ENCODE data around the gene GET4.
"Not testable (repeated sequence)": the region's sequence is repeated elsewhere in the genome, so short reads cannot be mapped to it uniquely, and the experiment has no call there.

The GET4 gene

DNA sequence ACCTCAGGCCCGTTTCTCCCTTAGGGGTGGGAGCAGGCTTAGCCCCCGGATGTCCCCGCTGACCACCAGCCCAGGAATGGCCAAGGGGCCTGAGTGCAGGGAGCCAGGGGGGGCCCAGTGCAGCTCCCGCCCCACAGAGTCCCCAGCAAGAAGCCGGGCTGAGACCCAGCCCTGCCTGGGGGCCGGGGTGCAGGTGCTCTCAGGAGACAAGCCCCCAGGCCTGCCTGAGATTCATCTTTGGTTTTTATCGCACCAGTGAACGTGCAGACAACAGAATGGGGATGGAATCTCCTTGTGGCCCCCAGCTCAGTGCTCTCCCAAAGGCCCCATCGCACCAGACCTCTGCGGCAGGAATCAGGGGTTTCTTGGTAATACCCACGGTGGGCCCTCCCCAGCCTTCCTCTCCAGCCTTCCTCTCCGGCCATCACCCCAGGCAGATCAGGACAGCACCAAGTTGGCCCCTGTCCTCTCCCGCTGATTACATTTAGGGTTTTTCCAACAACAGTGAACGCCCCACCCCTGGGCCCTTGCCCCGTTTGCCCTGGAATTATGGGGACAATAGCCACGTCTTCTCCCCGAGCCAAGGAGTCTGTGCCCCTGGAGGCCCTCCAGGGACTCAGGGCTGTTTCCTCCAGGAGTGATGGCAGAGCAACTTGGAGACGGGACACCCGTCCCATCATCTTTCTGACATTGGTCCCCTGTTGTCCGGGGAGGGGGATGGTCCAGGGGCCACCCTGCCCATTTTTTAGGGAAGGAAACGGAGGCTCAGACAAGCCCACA is 55.7 kb downstream of the GET4 start:
- no peak overlapping the region for H3K4me3 Mint-ChIP-seq
- no peaks in the 10 kb centered on the region for H3K36me3 Mint-ChIP-seq
- DNase-seq, result no peak
- H3K4me1 Mint-ChIP-seq, result peaks cover 12% of the 10 kb centered on the region
- peaks cover 22% of the 10 kb centered on the region for H3K27me3 Mint-ChIP-seq
- CTCF ChIA-PET, result interaction anchor here (1.1 kb wide), 1 partner anchor 20 kb away, joined by 3 read pairs; no protein-coding TSS in a partner anchor
- no peak overlapping the region for H3K27ac Mint-ChIP-seq
- no peaks in the 10 kb centered on the region for H3K9me3 Mint-ChIP-seq

DNA sequence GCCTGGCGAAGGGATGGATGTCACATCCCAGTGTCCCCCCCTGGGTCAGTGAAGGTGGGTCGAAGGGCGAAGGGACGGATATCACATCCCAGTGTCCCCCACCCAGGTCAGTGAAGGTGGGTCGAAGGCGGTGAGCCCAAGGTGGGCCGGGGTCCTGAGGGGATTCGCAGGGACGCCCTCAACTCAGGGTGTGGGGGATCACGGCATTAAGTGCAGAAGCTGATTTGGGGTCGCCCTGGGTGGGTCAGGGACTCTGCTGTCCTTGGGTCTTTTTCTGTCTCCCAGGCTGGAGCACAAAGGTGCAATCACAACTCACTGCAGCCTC is 56.3 kb downstream of the GET4 start:
- CTCF ChIA-PET, result interaction anchor here (1.1 kb wide), 1 partner anchor 20 kb away, joined by 3 read pairs; no protein-coding TSS in a partner anchor
- DNase-seq, result no peak
- H3K4me3 Mint-ChIP-seq, result no peak overlapping the region
- H3K9me3 Mint-ChIP-seq, result no peaks in the 10 kb centered on the region
- H3K4me1 Mint-ChIP-seq, result peaks cover 12% of the 10 kb centered on the region
- peaks cover 17% of the 10 kb centered on the region for H3K27me3 Mint-ChIP-seq
- H3K36me3 Mint-ChIP-seq, result no peaks in the 10 kb centered on the region
- no peak overlapping the region for H3K27ac Mint-ChIP-seq

DNA sequence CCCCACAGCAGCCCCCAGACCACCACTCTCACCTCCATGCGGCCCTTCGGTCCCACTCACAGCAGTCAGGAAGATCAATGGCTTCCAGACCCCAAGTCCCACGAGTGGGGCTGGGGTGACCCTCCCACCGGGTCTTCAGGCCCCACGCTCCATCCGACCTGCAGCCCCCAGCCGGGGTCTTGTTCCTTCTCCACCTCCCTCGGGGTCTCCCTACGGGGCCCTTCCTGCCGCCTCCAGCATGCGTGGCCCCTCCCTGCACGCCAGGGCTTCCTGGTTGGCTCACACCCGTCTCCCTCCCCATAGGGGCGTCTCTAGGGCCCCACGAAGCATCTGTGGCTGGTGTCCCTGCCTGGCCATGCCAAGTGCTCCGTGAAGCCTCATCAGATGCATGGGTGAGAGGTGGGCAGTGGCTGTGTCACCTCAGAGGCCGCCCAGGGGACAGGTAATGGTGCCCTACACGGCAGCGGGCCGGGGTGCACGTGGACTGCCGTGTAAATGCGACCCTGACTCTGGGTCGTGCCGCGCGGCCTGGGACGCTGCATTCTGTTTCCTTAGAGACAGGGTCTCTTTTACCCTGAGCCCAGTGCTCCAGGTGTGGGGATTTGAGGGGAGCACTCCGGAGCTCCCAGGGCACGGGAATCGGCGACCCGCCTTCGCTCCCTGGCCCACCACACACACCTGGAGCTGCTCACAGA is 58.3 kb downstream of the GET4 start:
- Mint-ChIP-seq H3K4me3 (no peak overlapping the region), H3K4me1 (peaks cover 8% of the 10 kb centered on the region), H3K27me3 (peaks cover 8% of the 10 kb centered on the region), H3K9me3 (no peaks in the 10 kb centered on the region), H3K36me3 (no peaks in the 10 kb centered on the region), H3K27ac (no peak overlapping the region)
- CTCF ChIA-PET, result no interaction called here
- DNase-seq, result no peak

DNA sequence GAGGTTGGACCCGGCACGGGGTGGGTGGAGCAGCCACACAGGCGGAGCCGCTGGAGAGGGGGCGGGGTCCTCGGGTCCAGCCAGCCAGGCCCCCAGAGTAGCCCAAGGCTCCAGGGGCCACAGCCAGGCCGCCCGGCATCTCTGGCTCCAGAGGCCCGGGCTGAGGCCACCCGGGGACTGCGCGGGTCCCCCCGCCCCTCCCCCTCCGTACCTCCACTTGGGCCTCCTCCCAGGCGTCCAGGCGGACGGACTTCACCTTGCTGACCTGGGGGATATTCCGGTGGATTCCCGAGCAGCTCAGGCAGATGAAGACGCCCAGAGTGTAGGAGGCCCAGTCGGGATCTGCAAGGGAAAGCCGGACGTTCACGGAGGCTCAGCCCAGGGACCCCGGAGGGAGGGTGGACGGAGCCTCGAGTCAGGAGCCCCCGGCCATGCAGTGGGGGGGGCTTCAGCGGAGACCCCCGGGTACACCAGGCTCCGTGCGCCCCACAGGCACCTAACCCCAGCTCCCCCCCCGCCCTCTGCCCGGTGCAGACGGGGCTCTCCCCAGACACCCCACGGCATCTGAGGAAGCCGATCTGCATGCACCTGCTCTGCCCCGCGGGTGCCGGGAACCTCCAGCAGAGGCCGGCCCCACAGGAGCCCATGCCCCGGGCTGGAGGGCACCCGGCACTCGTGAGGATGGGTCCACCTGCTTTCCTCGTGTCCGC is 59.0 kb downstream of the GET4 start:
- no peak for DNase-seq
- Mint-ChIP-seq H3K36me3 (no peaks in the 10 kb centered on the region), H3K9me3 (no peaks in the 10 kb centered on the region), H3K4me1 (peaks cover 5% of the 10 kb centered on the region), H3K4me3 (no peak overlapping the region), H3K27me3 (peaks cover 14% of the 10 kb centered on the region), H3K27ac (no peak overlapping the region)
- CTCF ChIA-PET, result no interaction called here

GRCh38 chr7:935874-936385 is 59.6 kb downstream of the GET4 start:
- H3K36me3 Mint-ChIP-seq, result peaks cover 3% of the 10 kb centered on the region
- no peak for DNase-seq
- peaks cover 14% of the 10 kb centered on the region for H3K27me3 Mint-ChIP-seq
- H3K4me1 Mint-ChIP-seq, result peaks cover 5% of the 10 kb centered on the region
- CTCF ChIA-PET, result no interaction called here
- no peak overlapping the region for H3K27ac Mint-ChIP-seq
- no peak overlapping the region for H3K4me3 Mint-ChIP-seq
- peaks cover 3% of the 10 kb centered on the region for H3K9me3 Mint-ChIP-seq

DNA sequence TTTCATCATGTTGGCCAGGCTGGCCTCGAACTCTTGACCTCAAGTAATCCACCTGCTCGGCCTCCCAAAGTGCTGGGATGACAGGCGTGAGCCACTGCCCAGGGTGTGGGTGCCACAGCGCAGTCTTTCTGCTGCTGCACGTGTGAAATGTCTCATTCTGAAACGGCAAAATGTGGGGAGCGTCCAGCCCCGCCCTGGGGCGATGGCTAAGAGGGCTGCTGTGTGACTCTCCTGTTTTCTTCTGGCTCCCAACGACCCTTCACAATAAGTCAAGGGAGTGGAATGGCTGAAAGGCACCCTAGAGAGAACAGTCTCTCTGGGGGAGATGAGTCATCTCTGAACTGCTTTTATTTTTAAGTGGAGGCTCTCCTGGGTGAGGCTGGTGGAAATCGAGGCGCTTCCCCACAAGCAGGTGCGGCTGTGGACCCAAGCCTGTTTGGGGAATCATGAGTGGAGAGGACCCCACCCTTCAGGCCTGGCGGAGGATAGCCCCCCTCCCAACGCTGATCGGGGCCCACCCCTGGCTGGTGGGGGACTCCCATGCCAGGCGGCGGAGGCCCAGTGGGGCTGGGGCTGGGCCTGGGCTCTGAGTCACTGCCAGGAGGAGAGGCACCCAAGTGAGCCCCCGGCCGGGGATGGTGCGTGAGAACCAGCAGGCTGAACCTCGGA is 60.2 kb downstream of the GET4 start:
- DNase-seq, result no peak
- Mint-ChIP-seq H3K27me3 (peaks cover 14% of the 10 kb centered on the region), H3K27ac (peak overlapping the region; percentile 60), H3K9me3 (peaks cover 5% of the 10 kb centered on the region), H3K36me3 (peaks cover 3% of the 10 kb centered on the region), H3K4me3 (no peak overlapping the region), H3K4me1 (peaks cover 5% of the 10 kb centered on the region)
- CTCF ChIA-PET, result no interaction called here

GRCh38 chr7:937856-938484 is 61.6 kb downstream of the GET4 start:
- Mint-ChIP-seq H3K4me1 (peaks cover 5% of the 10 kb centered on the region), H3K27me3 (peaks cover 18% of the 10 kb centered on the region), H3K36me3 (peaks cover 6% of the 10 kb centered on the region), H3K27ac (no peak overlapping the region), H3K9me3 (peaks cover 5% of the 10 kb centered on the region), H3K4me3 (no peak overlapping the region)
- CTCF ChIA-PET, result no interaction called here
- no peak for DNase-seq

GRCh38 chr7:938546-939185 is 62.3 kb downstream of the GET4 start:
- Mint-ChIP-seq H3K36me3 (peaks cover 6% of the 10 kb centered on the region), H3K27ac (no peak overlapping the region), H3K9me3 (peaks cover 5% of the 10 kb centered on the region), H3K4me1 (peaks cover 5% of the 10 kb centered on the region), H3K27me3 (peaks cover 19% of the 10 kb centered on the region), H3K4me3 (no peak overlapping the region)
- DNase-seq, result no peak
- CTCF ChIA-PET, result no interaction called here

DNA sequence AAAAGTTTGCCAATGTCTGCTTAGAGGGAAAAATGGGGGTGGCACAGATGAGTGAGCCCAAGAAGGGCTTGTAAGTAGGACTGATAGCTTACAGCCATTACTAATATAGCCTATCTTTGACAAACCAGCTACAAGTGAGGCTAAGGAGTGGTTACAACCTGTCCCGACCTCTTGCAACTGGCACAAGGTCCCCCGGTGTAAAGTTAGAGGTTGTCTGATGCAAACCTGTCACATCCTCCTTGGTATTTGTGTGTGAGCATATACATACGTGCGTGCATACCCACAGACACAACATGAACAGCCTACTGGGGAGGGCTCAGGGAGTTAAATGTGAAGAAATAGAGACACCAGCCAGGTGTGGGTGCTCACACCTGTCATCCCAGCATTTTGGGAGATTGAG is 63.5 kb downstream of the GET4 start:
- no peak overlapping the region for H3K27ac Mint-ChIP-seq
- DNase-seq, result no peak
- H3K4me1 Mint-ChIP-seq, result peaks cover 5% of the 10 kb centered on the region
- no peak overlapping the region for H3K4me3 Mint-ChIP-seq
- CTCF ChIA-PET, result no interaction called here
- H3K9me3 Mint-ChIP-seq, result peaks cover 5% of the 10 kb centered on the region
- peaks cover 22% of the 10 kb centered on the region for H3K27me3 Mint-ChIP-seq
- peaks cover 6% of the 10 kb centered on the region for H3K36me3 Mint-ChIP-seq

GRCh38 chr7:940599-941408 is 64.5 kb downstream of the GET4 start:
- H3K4me1 Mint-ChIP-seq, result peaks cover 5% of the 10 kb centered on the region
- H3K9me3 Mint-ChIP-seq, result peaks cover 5% of the 10 kb centered on the region
- DNase-seq, result no peak
- H3K4me3 Mint-ChIP-seq, result no peak overlapping the region
- H3K27ac Mint-ChIP-seq, result no peak overlapping the region
- CTCF ChIA-PET, result no interaction called here
- peaks cover 6% of the 10 kb centered on the region for H3K36me3 Mint-ChIP-seq
- H3K27me3 Mint-ChIP-seq, result peaks cover 22% of the 10 kb centered on the region

GRCh38 chr7:943793-944192 is 67.4 kb downstream of the GET4 start:
- H3K4me1 Mint-ChIP-seq, H3K4me3 Mint-ChIP-seq, H3K9me3 Mint-ChIP-seq, CTCF ChIA-PET, DNase-seq, H3K36me3 Mint-ChIP-seq, H3K27ac Mint-ChIP-seq: not testable (repeated sequence)
- H3K27me3 Mint-ChIP-seq, result peaks cover 23% of the 10 kb centered on the region

- Mint-ChIP-seq H3K36me3 (peaks cover 6% of the 10 kb centered on the region), H3K27me3 (peaks cover 22% of the 10 kb centered on the region), H3K27ac (no peak overlapping the region), H3K4me3 (no peak overlapping the region), H3K4me1 (no peaks in the 10 kb centered on the region), H3K9me3 (peaks cover 5% of the 10 kb centered on the region)
- no peak for DNase-seq
- CTCF ChIA-PET, result no interaction called here
Measured at GRCh38 chr7:944744-945143, 68.4 kb downstream of the GET4 start.

DNA sequence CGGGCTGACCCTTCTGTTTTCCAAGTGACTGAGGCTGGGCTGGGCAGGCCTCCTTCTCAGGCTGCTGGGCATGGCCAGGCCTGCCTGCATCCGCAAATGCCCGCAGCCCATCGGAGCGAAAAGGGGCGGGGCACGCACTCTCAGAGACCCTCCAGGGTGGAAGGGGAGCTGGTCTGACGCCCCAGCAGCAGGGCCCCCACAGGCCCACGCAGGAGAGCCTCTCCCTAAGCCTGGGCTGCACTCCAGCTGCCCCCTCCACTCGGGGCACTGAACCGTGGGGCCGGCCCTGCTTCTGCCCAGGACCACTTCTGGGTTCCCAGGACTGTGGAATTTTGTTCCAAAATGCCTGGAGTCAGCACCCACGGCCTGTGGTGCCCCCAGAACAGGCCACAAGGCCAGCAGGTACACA is 68.8 kb downstream of the GET4 start:
- Mint-ChIP-seq H3K9me3 (peaks cover 5% of the 10 kb centered on the region), H3K27me3 (peaks cover 18% of the 10 kb centered on the region), H3K4me3 (no peak overlapping the region), H3K4me1 (no peaks in the 10 kb centered on the region), H3K36me3 (peaks cover 6% of the 10 kb centered on the region), H3K27ac (no peak overlapping the region)
- DNase-seq, result no peak
- CTCF ChIA-PET, result no interaction called here
